Measurements from ENCODE around the gene TBC1D19. TPM values are rescaled to one million over a fixed set of nuclear protein-coding genes. Genes with fewer than 3 reads are reported as not detected.

The TBC1D19 gene
- total and polyA plus RNA-seq, 9 of the 15 experiments (the other 6 are each of a cell fraction or from before 2014, with no cell fraction given), result 0.73 to 5.6 (median 3.7) TPM

GRCh38 chr4:26721685-26722084 lies 137.8 kb downstream of the TBC1D19 start:
- ChIA-PET CTCF (ENCODE audit: low intra/inter-chr PET ratio) (no interaction called here), POLR2A (interaction anchor here (1.9 kb wide), 1 partner anchor 11 kb away, joined by 4 read pairs; no protein-coding TSS in a partner anchor)
- TF ChIP-seq EP400 (IDR thresholded peaks at IDR 0.05) (no peak), TFAP4 (CRISPR knock-in tag; IDR thresholded peaks at IDR 0.05; ENCODE audit: borderline replicate concordance) (no peak), ZBED1 (IDR thresholded peaks at IDR 0.05) (no peak), STAT6 (CRISPR knock-in tag; IDR thresholded peaks at IDR 0.05) (no peak)

More at GRCh38 chr4:26721685-26722084, 137.8 kb downstream of the TBC1D19 start:
- intact Hi-C loops (cut with micrococcal nuclease) (loop anchor here (2.0 to 5.0 kb wide), 3 partner anchors 249 to 394 kb away; no protein-coding TSS in a partner anchor), in situ Hi-C loops (cut with MboI) (no loop called here)
- H3K9ac ChIP-seq (ENCODE audit: insufficient read depth in 1 of 2, low read depth in 2 of 2, low read length in 2 of 2), result no peak overlapping the region
- no peak overlapping the region for H2AFZ ChIP-seq (ENCODE audit: low read depth, low read length)
- H3K9me3 ChIP-seq (replicated peaks; ENCODE audit: control insufficient read depth, insufficient read depth, low read depth, low read length), result no peaks in the 10 kb centered on the region
- ATAC-seq (no peak), FAIRE-seq (no peak), DNase-seq (ENCODE audit: extremely low read depth in 1 of 4, low spot score in 3 of 4) (no peak)
- no peak overlapping the region for H3K4me3 ChIP-seq
- no peaks in the 10 kb centered on the region for H3K4me1 ChIP-seq (replicated peaks in 1 of 2; ENCODE audit: control insufficient read depth in 2 of 2, insufficient read depth in 2 of 2, low read length in 2 of 2)
- H4K20me1 ChIP-seq (replicated peaks; ENCODE audit: control insufficient read depth, insufficient read depth, low read length), result no peaks in the 10 kb centered on the region
- H3K9me1 ChIP-seq (ENCODE audit: control insufficient read depth, insufficient read depth, low read length), result no peaks in the 10 kb centered on the region
- BruUV-seq (replicated peaks), result no TSS peak
- H3K36me3 ChIP-seq (ENCODE audit: control insufficient read depth, insufficient read depth, low read length), result no peaks in the 10 kb centered on the region
- no peaks in the 10 kb centered on the region for H3K27me3 ChIP-seq (ENCODE audit: control insufficient read depth in 2 of 2, insufficient read depth in 2 of 2, low read length in 2 of 2)
- WGBS (ENCODE audit: insufficient coverage, low coverage, missing lambda C conversion rate), result 20% methylated on average over 1 of the region's 1 CpG
- H3K79me2 ChIP-seq (ENCODE audit: control insufficient read depth, insufficient read depth, low read length), result no peaks in the 10 kb centered on the region
- no peak overlapping the region for H3K4me2 ChIP-seq (ENCODE audit: insufficient read depth, low read length)
- H3K27ac ChIP-seq (ENCODE audit: extremely low read depth, low read depth, low read length), result no peak overlapping the region
